HepG2 (cell line): ENCODE results near the gene TNFSF13. TPM values are rescaled to one million over a fixed set of nuclear protein-coding genes. Genes with fewer than 3 reads are reported as not detected.

Experiments
- ATAC-seq: fragments of 200-7000 bp; cut with Tn5 transposase; 3 replicates; pipeline ENCODE4 v1.9.1; 2020; ENCODE audit warnings: mild to moderate bottlenecking, moderate library complexity
- BruUV-seq: library from RNA; stranded (reverse); fragments of 400-500 nt; replicated peaks from 2 replicates; lab custom pipeline; 2021; lab: Mats Ljungman, UMichigan
- CTCF ChIA-PET: fragments of 300-600 bp; formaldehyde crosslinking; extraction: SDS; loops from one replicate; lab custom pipeline; 2021; ENCODE audit warnings: low total read pairs, inconsistent platforms, low intra/inter-chr PET ratio; lab: Yijun Ruan, JAX
- POLR2A ChIA-PET: fragments of 350-600 bp; sonication (Branson Sonifier 250); formaldehyde crosslinking; loops from one replicate; lab custom pipeline; 2020; ENCODE audit warnings: antibody characterized with exemption, inconsistent platforms; lab: Yijun Ruan, JAX
- DNase-seq: peaks from one replicate; pipeline ENCODE4 v3.0.0-alpha.2; 2015; ENCODE audit warnings: low spot score
- FAIRE-seq: peaks from 3 replicates; lab custom pipeline; 2011; peaks lifted over from hg19 to GRCh38; lab: Jason Lieb, UNC
- H2AFZ ChIP-seq: one replicate; pipeline ENCODE4 v1.6.1; 2011; ENCODE audit warnings: low read length, inconsistent platforms
- H3K27ac ChIP-seq: fragments of 300-600 bp; 3 replicates; pipeline ENCODE4 v1.8.0; 2011; ENCODE audit warnings: mixed run types, mild to moderate bottlenecking, mixed read lengths, low read length, inconsistent platforms; ENCODE audit not compliant: insufficient read depth; ENCODE audit errors: extremely low read length
- H3K27me3 ChIP-seq, 2 experiments: fragments of 200-600 bp in 1 of 2; 2 replicates in 1 of 2; 3 replicates in 1 of 2; pipeline versions ENCODE4 v1.6.0 to v1.8.0; 2011; ENCODE audit warnings: low read length in 2 of 2, mild to moderate bottlenecking in 2 of 2, moderate library complexity in 2 of 2, inconsistent platforms in 1 of 2; ENCODE audit not compliant: insufficient read depth in 2 of 2, control insufficient read depth in 1 of 2
- H3K36me3 ChIP-seq, 2 experiments: fragments of 200-600 bp in 1 of 2; replicated peaks in 1 of 2; 2 replicates in 1 of 2; 3 replicates in 1 of 2; pipeline versions ENCODE4 v1.5.1 to v1.8.0; 2011; ENCODE audit warnings: low read length in 2 of 2, inconsistent platforms in 1 of 2; ENCODE audit not compliant: insufficient read depth in 2 of 2, control insufficient read depth in 1 of 2
- H3K4me1 ChIP-seq: 2 replicates; pipeline ENCODE4 v1.5.1; 2012; ENCODE audit warnings: low read length, inconsistent platforms; ENCODE audit not compliant: insufficient read depth
- H3K4me2 ChIP-seq: 2 replicates; pipeline ENCODE4 v1.6.0; 2011; ENCODE audit warnings: low read depth, low read length, inconsistent platforms
- H3K4me3 ChIP-seq, 3 experiments: fragments of 200-600 bp in 1 of 3; sonication (generic), shearing (Covaris generic) in 1 of 3; replicated peaks in 1 of 3; 2 replicates each; pipeline ENCODE4 v1.5.1; 2011 to 2016; ENCODE audit warnings: low read length in 3 of 3, inconsistent platforms in 2 of 3, low read depth in 2 of 3, mild to moderate bottlenecking in 2 of 3, control low read depth in 1 of 3, mixed read lengths in 1 of 3; ENCODE audit not compliant: insufficient read depth in 1 of 3
- H3K79me2 ChIP-seq: one replicate; pipeline ENCODE4 v1.6.1; 2011; ENCODE audit warnings: low read length, inconsistent platforms; ENCODE audit not compliant: insufficient read depth
- H3K9ac ChIP-seq: 2 replicates; pipeline ENCODE4 v1.6.0; 2011; ENCODE audit warnings: mild to moderate bottlenecking, low read depth, low read length, inconsistent platforms; ENCODE audit not compliant: insufficient read depth
- H3K9me3 ChIP-seq: 2 replicates; pipeline ENCODE4 v1.5.1; 2012; ENCODE audit warnings: mild to moderate bottlenecking, low read length
- H4K20me1 ChIP-seq: 2 replicates; pipeline ENCODE4 v1.6.0; 2011; ENCODE audit warnings: inconsistent platforms, mild to moderate bottlenecking, low read length, moderate library complexity; ENCODE audit not compliant: insufficient read depth
- AGO2 ChIP-seq: fragments of 200-400 bp; formaldehyde crosslinking; optimal IDR thresholded peaks from 2 replicates; pipeline ENCODE3; 2017; ENCODE audit warnings: mild to moderate bottlenecking, low read depth, low read length, moderate library complexity
- FOXM1 ChIP-seq: sonication (generic); formaldehyde crosslinking; IDR thresholded peaks from 2 replicates; pipeline ENCODE4 v1.5.0; 2020; ENCODE audit warnings: missing genetic modification reagents
- POLR2A ChIP-seq, 2 experiments: IDR thresholded peaks; 2 replicates each; pipeline ENCODE4 v1.6.1; 2011; ENCODE audit warnings: low read depth in 2 of 2, low read length in 2 of 2, mild to moderate bottlenecking in 1 of 2, moderate library complexity in 1 of 2; ENCODE audit not compliant: insufficient read depth in 1 of 2
- POLR2AphosphoS5 ChIP-seq: IDR thresholded peaks from 2 replicates; pipeline ENCODE4 v1.6.1; 2012; ENCODE audit warnings: low read depth, low read length
- POLR2G ChIP-seq: fragments of 200-400 bp; formaldehyde crosslinking; IDR thresholded peaks from 2 replicates; pipeline ENCODE4 v1.6.1; 2018; ENCODE audit warnings: mild to moderate bottlenecking, low read depth, low read length, moderate library complexity
- RBFOX2 ChIP-seq: fragments of 200-400 bp; formaldehyde crosslinking; IDR thresholded peaks from 2 replicates; pipeline ENCODE4 v1.6.1; 2017; ENCODE audit warnings: low read depth, mild to moderate bottlenecking, low read length
- RBM22 ChIP-seq: fragments of 200-400 bp; formaldehyde crosslinking; optimal IDR thresholded peaks from 2 replicates; pipeline ENCODE3; 2017; ENCODE audit warnings: mild to moderate bottlenecking, low read length, moderate library complexity
- SSRP1 ChIP-seq: IDR thresholded peaks from 2 replicates; pipeline ENCODE4 v1.6.1; 2016; ENCODE audit warnings: control low read depth
- ZNF136 ChIP-seq: sonication (generic); formaldehyde crosslinking; IDR thresholded peaks from 2 replicates; pipeline ENCODE4 v1.8.1; 2022; ENCODE audit warnings: low read depth, mild to moderate bottlenecking, moderate library complexity, missing genetic modification reagents
- WGBS: methylation state at CpG from one replicate; pipeline ENCODE4 v1.1.6; 2017; ENCODE audit warnings: low lambda C conversion rate; 5-methylcytosine and 5-hydroxymethylcytosine counted together
- in situ Hi-C: cut with HindIII; loops from 2 replicates; pipeline ENCODE4 v1.10.0; 2017; ENCODE audit warnings: low pct_unique_long_range_greater_than_20kb; ENCODE audit not compliant: extremely low pct_ligation_motif_present
- intact Hi-C: fragments of 100-400 bp; cut with micrococcal nuclease; formaldehyde crosslinking; loops from one replicate; pipeline ENCODE4 v1.10.0; 2022; ENCODE audit not compliant: unreplicated experiment
- polyA plus RNA-seq, 8 experiments: library from polyadenylated mRNA; depleted of rRNA in 3 of 8; stranded (reverse) in 7 of 8; unstranded in 1 of 8; fragments of >200 nt; fragmentation: Illumina TruSeq in 4 of 8; extraction: Trizol in 4 of 8; gene quantifications; 2 replicates each; pipeline versions ENCODE4 v1.2.1 to v1.2.3, GENCODE V29; 2011 to 2016; ENCODE audit warnings: low read depth in 4 of 8, missing spikeins in 1 of 8, mixed read lengths in 1 of 8; ENCODE audit not compliant: insufficient read depth in 1 of 8
- total RNA-seq, 5 experiments: library from RNA; depleted of rRNA; stranded (reverse); fragments of >200 nt; fragmentation: Illumina TruSeq; extraction: Trizol; gene quantifications; 2 replicates each; pipeline ENCODE4 v1.2.3, GENCODE V29; 2016; ENCODE audit warnings: low read depth in 1 of 5
- TF ChIP-seq, protein P1 (sequence below): sonication (generic); formaldehyde crosslinking; IDR thresholded peaks from 2 replicates; pipeline ENCODE4 v1.5.0; 2020; ENCODE audit warnings: mild to moderate bottlenecking, missing genetic modification reagents, moderate library complexity

The TNFSF13 gene
- total and polyA plus RNA-seq, 2 of the 13 experiments (the other 11 are each of a cell fraction or from before 2014, with no cell fraction given): 2.5 to 3.3 TPM

GRCh38 chr17:7575959-7576358 is 17.4 kb downstream of the TNFSF13 start:
- 91% methylated on average over 7 of the region's 7 CpGs for WGBS
- no TSS peak for BruUV-seq
- in situ Hi-C loops (loop anchor here (10.0 kb wide), 1 partner anchor 269 kb away; no protein-coding TSS in a partner anchor), intact Hi-C loops (no loop called here)
- peaks cover 54% of the 10 kb centered on the region for H3K79me2 ChIP-seq
- peak; percentile 5; the same call in 1 of the 2 replicates for TF ChIP-seq POLR2AphosphoS5
- 0 out of 2 replicates have a peak, but pooled peaks have one; percentile 65 for TF ChIP-seq RBFOX2
- no peak for TF ChIP-seq ZNF136 (CRISPR knock-in tag)
- H3K9me3 ChIP-seq: no peaks in the 10 kb centered on the region
- ChIA-PET CTCF (no interaction called here), POLR2A (interaction anchor here (0.7 to 3.3 kb wide), 3 partner anchors 9 to 263 kb away, joined by 3 to 51 read pairs (median 10); partner anchors contain the start of genes MPDU1, TP53 and WRAP53)
- H4K20me1 ChIP-seq: peaks cover 59% of the 10 kb centered on the region
- no peak for FAIRE-seq
- ATAC-seq: no peak
- peaks cover 82% of the 10 kb centered on the region for H3K4me1 ChIP-seq
- H3K4me3 ChIP-seq: no peak overlapping the region
- H3K27me3 ChIP-seq: no peaks in the 10 kb centered on the region; a peak in 1 of 5 replicates
- H2AFZ ChIP-seq: no peak overlapping the region
- DNase-seq: no peak
- H3K4me2 ChIP-seq: no peak overlapping the region
- H3K9ac ChIP-seq: no peak overlapping the region
- H3K27ac ChIP-seq: peak overlapping the region; percentile 24
- H3K36me3 ChIP-seq: peaks cover 12 to 56% of the 10 kb centered on the region in 2 experiments

GRCh38 chr17:7576432-7576937 is 17.9 kb downstream of the TNFSF13 start:
- H3K9me3 ChIP-seq: no peaks in the 10 kb centered on the region
- BruUV-seq: no TSS peak
- ATAC-seq (no peak), FAIRE-seq (no peak)
- no peak overlapping the region for H3K4me2 ChIP-seq
- no peaks in the 10 kb centered on the region; a peak in 1 of 5 replicates for H3K27me3 ChIP-seq
- H4K20me1 ChIP-seq: peaks cover 59% of the 10 kb centered on the region
- ChIA-PET POLR2A (interaction anchor here (2.3 kb wide), 1 partner anchor 111 kb away, joined by 10 read pairs; the partner anchor contains the start of genes TP53 and WRAP53), CTCF (no interaction called here)
- intact Hi-C loops (no loop called here), in situ Hi-C loops (loop anchor here (10.0 kb wide), 1 partner anchor 268 kb away; no protein-coding TSS in a partner anchor)
- no peak overlapping the region for H3K9ac ChIP-seq
- 94% methylated on average over 13 of the region's 14 CpGs for WGBS
- peak overlapping the region; percentile 24 for H3K27ac ChIP-seq
- H3K36me3 ChIP-seq: peaks cover 12 to 51% of the 10 kb centered on the region in 2 experiments
- H3K79me2 ChIP-seq: peaks cover 54% of the 10 kb centered on the region
- no peak overlapping the region for H2AFZ ChIP-seq
- H3K4me3 ChIP-seq: no peak overlapping the region
- H3K4me1 ChIP-seq: peaks cover 79% of the 10 kb centered on the region
- TF ChIP-seq SSRP1 (CRISPR knock-in tag): 0 out of 2 replicates have a peak, but pooled peaks have one; percentile 59
- peak; percentile 52; the same call in 1 of the 2 replicates for TF ChIP-seq RBFOX2
- peak; percentile 58 for TF ChIP-seq POLR2AphosphoS5
- peak; percentile 54 to 70; a peak in 3 of 4 replicates for TF ChIP-seq POLR2A (IDR thresholded peaks at IDR 0.05; ENCODE audit: insufficient read depth in 1 of 2, low read depth in 2 of 2, low read length in 2 of 2)
- TF ChIP-seq, protein P1, sequence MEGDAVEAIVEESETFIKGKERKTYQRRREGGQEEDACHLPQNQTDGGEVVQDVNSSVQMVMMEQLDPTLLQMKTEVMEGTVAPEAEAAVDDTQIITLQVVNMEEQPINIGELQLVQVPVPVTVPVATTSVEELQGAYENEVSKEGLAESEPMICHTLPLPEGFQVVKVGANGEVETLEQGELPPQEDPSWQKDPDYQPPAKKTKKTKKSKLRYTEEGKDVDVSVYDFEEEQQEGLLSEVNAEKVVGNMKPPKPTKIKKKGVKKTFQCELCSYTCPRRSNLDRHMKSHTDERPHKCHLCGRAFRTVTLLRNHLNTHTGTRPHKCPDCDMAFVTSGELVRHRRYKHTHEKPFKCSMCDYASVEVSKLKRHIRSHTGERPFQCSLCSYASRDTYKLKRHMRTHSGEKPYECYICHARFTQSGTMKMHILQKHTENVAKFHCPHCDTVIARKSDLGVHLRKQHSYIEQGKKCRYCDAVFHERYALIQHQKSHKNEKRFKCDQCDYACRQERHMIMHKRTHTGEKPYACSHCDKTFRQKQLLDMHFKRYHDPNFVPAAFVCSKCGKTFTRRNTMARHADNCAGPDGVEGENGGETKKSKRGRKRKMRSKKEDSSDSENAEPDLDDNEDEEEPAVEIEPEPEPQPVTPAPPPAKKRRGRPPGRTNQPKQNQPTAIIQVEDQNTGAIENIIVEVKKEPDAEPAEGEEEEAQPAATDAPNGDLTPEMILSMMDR: no peak
- no peak for TF ChIP-seq FOXM1
- TF ChIP-seq POLR2G: peak; percentile 48; the same call in 1 of the 2 replicates
- TF ChIP-seq RBM22: peak; percentile 96
- peak; percentile 67 for TF ChIP-seq AGO2
- TF ChIP-seq, all 625 proteins: peak for 7
- DNase-seq: no peak
